Kidney epithelial cell (primary cell): ENCODE measurements around the gene HMG20B. TPM values are rescaled to one million over a fixed set of nuclear protein-coding genes. Genes with fewer than 3 reads are reported as not detected.

Experiments
- DNase-seq: peaks from one replicate; pipeline ENCODE4 v3.0.0-alpha.2; 2010; ENCODE audit warnings: low read depth
- H3K27me3 ChIP-seq: 2 replicates; pipeline ENCODE4 v1.6.0; 2011; ENCODE audit warnings: low read length; ENCODE audit not compliant: control insufficient read depth, insufficient read depth
- H3K36me3 ChIP-seq: 2 replicates; pipeline ENCODE4 v1.5.1; 2011; ENCODE audit warnings: low read length; ENCODE audit not compliant: control insufficient read depth, insufficient read depth
- H3K4me3 ChIP-seq: 2 replicates; pipeline ENCODE4 v1.5.1; 2011; ENCODE audit warnings: low read depth, mild to moderate bottlenecking, control low read depth, low read length
- total RNA-seq: library from RNA; depleted of rRNA; stranded (reverse); fragments of >200 nt; gene quantifications from 2 replicates; pipeline ENCODE4 v1.2.3, GENCODE V29; 2015
- TF ChIP-seq, protein P1 (sequence below): IDR thresholded peaks from 2 replicates; pipeline ENCODE4 v1.5.1; 2011; ENCODE audit warnings: mild to moderate bottlenecking, moderate library complexity, low read length, control low read depth, inconsistent platforms; ENCODE audit not compliant: insufficient read depth, poor library complexity, severe bottlenecking

Gene HMG20B
- total RNA-seq, 1 donor from 2014 or later: 84.5 TPM

DNA sequence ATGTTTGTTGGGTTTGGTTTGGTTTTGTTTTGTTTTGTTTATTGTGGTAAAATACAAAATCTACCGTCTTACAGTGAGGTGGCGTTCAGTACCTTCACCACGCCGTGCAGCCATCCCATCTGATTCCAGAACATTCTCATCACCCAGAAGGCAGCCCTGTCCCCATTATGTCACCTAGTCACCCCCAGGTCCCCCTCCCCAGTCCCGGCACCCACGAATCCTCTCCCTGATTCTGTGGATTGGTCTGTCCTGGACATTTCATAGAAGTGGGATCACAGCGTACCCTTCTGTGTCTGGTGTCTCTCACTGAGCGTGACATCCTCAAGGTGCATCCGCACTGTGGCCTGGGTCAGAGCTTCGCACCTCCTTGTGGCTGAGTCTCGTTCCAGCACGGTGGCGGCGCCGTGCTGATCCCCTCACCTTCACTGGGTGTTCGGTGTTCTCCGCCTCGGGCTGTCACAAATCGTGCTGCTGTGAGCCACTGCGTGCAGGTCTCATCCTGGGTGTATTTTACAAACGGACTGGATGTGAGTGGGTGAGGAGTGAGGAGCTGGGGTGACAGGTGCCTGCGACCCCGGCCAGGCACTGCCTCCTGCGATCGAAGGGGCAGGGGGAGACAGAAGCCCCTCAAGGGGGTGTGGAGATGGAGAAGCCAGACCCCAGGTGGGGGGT, 34.4 kb upstream of the HMG20B start:
- no peak for DNase-seq
- Histone ChIP-seq H3K27me3 (no peaks in the 10 kb centered on the region), H3K4me3 (no peak overlapping the region), H3K36me3 (peaks cover 2% of the 10 kb centered on the region)
- TF ChIP-seq, protein P1, sequence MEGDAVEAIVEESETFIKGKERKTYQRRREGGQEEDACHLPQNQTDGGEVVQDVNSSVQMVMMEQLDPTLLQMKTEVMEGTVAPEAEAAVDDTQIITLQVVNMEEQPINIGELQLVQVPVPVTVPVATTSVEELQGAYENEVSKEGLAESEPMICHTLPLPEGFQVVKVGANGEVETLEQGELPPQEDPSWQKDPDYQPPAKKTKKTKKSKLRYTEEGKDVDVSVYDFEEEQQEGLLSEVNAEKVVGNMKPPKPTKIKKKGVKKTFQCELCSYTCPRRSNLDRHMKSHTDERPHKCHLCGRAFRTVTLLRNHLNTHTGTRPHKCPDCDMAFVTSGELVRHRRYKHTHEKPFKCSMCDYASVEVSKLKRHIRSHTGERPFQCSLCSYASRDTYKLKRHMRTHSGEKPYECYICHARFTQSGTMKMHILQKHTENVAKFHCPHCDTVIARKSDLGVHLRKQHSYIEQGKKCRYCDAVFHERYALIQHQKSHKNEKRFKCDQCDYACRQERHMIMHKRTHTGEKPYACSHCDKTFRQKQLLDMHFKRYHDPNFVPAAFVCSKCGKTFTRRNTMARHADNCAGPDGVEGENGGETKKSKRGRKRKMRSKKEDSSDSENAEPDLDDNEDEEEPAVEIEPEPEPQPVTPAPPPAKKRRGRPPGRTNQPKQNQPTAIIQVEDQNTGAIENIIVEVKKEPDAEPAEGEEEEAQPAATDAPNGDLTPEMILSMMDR: no peak

DNA sequence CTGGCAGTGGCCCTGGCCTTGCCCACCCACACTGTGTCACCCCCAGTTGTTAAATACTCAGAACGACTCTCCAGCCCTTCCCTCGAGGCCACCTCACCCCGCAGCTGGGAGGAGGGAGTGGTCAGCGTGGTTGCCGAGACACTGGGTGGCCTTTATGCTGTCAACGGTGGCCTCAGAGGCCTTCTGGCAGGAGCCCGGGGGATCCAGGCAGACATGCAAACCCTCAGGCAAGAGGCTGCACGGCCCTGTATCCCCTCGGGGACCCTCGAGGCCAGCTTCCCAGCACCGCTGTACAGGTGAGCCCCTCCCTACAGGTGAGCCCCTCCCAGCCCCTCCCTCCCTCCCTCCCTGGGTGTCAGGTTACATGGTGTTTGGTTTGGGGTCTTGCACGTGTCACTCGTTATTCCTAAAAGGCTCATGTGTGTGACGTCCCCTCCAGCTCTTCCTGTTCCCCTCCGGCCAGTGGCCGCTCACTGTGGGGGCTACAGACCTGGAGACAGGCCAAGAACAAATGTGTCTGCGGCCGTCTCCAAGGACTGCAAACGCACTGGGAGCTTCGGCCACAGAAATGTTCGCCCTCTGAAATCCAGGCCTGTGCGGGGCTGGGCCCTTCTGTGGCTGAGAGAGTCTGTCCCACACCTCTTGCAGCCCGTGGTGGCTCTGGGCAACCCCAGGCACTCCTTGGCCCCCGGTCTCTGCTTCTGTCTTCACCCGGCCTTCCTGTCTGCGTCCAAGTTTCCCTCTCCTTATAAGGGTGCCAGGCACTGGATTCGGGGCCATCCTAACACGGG, 33.6 kb upstream of the HMG20B start, which contains the start of gene TEKTIP1:
Gene TEKTIP1, plus strand, starts transcription at position 210 of the 791 bp plus-strand sequence. Its CDS starts 4 bp downstream, at position 214.
- H3K36me3 ChIP-seq: peaks cover 2% of the 10 kb centered on the region
- no peak within 1 kb of the TSS for H3K4me3 ChIP-seq
- no peak for DNase-seq
- TF ChIP-seq, protein P1: no peak
- no peaks in the 10 kb centered on the region for H3K27me3 ChIP-seq

DNA sequence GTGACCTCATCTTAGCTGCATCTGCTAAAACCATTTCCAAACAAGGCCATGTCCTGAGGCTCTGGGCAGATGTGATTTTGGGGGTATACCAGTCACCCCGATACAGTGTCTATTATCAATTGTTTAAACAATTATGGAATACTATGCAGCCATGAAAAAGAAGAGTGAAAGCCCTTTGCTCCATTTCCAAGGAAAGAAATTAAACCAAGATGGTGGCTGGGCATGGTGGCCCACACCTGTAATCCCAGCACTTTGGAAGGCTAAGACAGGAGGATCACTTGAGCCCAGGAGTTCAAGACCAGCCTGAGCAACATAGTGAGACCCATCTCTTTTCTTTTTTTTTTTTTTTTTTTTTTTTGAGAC, 33.0 kb upstream of the HMG20B start:
- Histone ChIP-seq H3K27me3 (no peaks in the 10 kb centered on the region), H3K36me3 (peaks cover 4% of the 10 kb centered on the region), H3K4me3 (no peak overlapping the region)
- DNase-seq: no peak
- TF ChIP-seq, protein P1: no peak

DNA sequence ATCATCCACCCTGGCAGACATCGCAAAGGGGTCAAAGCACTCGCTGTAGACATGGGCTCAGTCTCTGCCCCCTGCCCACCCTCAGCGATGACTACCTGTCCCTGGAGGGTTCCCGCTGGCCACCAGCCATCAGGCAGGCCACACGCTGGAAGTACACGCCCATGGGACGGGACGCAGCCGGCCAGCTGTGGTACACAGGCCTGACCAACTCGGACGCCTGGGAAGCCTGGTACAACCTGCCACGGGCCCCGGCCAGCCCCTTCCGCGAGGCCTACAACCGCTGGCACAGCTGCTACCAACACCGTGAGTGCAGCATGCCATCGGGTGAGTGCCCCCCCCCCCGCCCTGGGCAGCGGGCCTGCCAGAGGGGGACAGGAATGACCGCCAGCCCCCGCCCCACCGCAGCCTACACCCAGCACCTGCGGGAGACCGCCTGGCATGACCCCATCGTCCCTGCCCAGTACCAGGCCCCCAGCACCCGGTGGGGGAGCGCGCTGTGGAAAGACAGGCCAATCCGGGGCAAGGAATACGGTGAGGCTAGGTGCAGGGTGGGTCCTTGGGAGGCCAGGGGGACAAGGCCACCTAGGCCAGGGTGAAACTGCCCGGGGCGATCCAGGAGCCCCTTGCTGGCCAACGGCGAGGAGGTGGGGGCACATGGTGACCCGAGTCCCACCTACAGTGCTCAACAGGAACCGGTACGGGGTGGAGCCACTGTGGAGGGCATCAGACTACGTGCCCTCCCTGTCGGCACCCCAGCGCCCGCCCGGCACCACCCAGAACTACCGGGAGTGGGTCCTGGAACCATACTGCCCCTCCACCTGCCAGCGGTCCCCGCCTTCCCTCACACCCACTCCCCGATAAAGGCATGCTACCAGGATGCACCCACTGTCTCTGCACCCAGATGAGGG, 29.3 kb upstream of the HMG20B start:
- H3K27me3 ChIP-seq: no peaks in the 10 kb centered on the region
- TF ChIP-seq, protein P1: no peak
- H3K36me3 ChIP-seq: peaks cover 2% of the 10 kb centered on the region
- H3K4me3 ChIP-seq: no peak overlapping the region
- no peak for DNase-seq

DNA sequence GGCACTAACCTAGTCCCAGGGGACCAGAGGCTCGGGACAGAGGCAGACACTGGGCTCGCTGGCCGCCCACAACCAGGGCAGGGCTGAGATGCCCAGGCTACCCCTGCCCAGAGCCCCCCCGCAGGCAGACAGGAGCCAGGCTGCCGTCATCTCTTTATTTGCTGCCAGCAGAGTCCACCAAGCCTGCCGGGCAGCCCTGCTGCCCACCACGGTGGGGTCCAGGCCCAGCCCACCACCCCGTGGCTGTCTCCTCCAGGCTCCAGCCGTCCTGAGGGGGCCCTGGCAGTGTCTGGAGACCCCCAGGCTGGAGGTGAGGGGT, 28.7 kb upstream of the HMG20B start:
- H3K27me3 ChIP-seq: no peaks in the 10 kb centered on the region
- H3K36me3 ChIP-seq: peaks cover 2% of the 10 kb centered on the region
- H3K4me3 ChIP-seq: no peak overlapping the region
- TF ChIP-seq, protein P1: no peak
- no peak for DNase-seq
